HepG2 (cell line): Measurements from ENCODE around the gene KRT13.

ENCODE experiments used
- FOXM1 ChIP-seq: sonication (generic); formaldehyde crosslinking; IDR thresholded peaks from 2 replicates; pipeline ENCODE4 v1.5.0; 2020; ENCODE audit warnings: missing genetic modification reagents
- POLR2A ChIP-seq, 2 experiments: IDR thresholded peaks; 2 replicates each; pipeline ENCODE4 v1.6.1; 2011; ENCODE audit warnings: low read depth in 2 of 2, low read length in 2 of 2, mild to moderate bottlenecking in 1 of 2, moderate library complexity in 1 of 2; ENCODE audit not compliant: insufficient read depth in 1 of 2
- ZNF253 ChIP-seq: sonication (generic); formaldehyde crosslinking; IDR thresholded peaks from 2 replicates; pipeline ENCODE4 v1.8.0; 2022; ENCODE audit warnings: mild to moderate bottlenecking, missing genetic modification reagents, borderline replicate concordance
- TF ChIP-seq, protein P1 (sequence below): sonication (generic); formaldehyde crosslinking; IDR thresholded peaks from 2 replicates; pipeline ENCODE4 v1.5.0; 2020; ENCODE audit warnings: mild to moderate bottlenecking, missing genetic modification reagents, moderate library complexity
- TF ChIP-seq, protein P2 (sequence below): sonication (generic); formaldehyde crosslinking; IDR thresholded peaks from 2 replicates; pipeline ENCODE4 v1.5.1; 2020; ENCODE audit warnings: mild to moderate bottlenecking, missing genetic modification reagents
- TF ChIP-seq, protein P3 (sequence below): sonication (generic); formaldehyde crosslinking; IDR thresholded peaks from 2 replicates; pipeline ENCODE4 v1.4.0; 2020; ENCODE audit warnings: missing genetic modification reagents
- TF ChIP-seq, protein P4 (sequence below): sonication (generic); formaldehyde crosslinking; IDR thresholded peaks from 2 replicates; pipeline ENCODE4 v1.4.0; 2020; ENCODE audit warnings: mild to moderate bottlenecking, low read depth, missing genetic modification reagents

GRCh38 chr17:41503202-41503601, 2.2 kb downstream of the KRT13 start:
- TF ChIP-seq, protein P1, sequence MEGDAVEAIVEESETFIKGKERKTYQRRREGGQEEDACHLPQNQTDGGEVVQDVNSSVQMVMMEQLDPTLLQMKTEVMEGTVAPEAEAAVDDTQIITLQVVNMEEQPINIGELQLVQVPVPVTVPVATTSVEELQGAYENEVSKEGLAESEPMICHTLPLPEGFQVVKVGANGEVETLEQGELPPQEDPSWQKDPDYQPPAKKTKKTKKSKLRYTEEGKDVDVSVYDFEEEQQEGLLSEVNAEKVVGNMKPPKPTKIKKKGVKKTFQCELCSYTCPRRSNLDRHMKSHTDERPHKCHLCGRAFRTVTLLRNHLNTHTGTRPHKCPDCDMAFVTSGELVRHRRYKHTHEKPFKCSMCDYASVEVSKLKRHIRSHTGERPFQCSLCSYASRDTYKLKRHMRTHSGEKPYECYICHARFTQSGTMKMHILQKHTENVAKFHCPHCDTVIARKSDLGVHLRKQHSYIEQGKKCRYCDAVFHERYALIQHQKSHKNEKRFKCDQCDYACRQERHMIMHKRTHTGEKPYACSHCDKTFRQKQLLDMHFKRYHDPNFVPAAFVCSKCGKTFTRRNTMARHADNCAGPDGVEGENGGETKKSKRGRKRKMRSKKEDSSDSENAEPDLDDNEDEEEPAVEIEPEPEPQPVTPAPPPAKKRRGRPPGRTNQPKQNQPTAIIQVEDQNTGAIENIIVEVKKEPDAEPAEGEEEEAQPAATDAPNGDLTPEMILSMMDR (CRISPR knock-in tag) = no peak
- TF ChIP-seq ZNF253 (no peak), POLR2A (IDR thresholded peaks at IDR 0.05; ENCODE audit: insufficient read depth in 1 of 2, low read depth in 2 of 2, low read length in 2 of 2) (no peak), FOXM1 (no peak)
- TF ChIP-seq, protein P2, sequence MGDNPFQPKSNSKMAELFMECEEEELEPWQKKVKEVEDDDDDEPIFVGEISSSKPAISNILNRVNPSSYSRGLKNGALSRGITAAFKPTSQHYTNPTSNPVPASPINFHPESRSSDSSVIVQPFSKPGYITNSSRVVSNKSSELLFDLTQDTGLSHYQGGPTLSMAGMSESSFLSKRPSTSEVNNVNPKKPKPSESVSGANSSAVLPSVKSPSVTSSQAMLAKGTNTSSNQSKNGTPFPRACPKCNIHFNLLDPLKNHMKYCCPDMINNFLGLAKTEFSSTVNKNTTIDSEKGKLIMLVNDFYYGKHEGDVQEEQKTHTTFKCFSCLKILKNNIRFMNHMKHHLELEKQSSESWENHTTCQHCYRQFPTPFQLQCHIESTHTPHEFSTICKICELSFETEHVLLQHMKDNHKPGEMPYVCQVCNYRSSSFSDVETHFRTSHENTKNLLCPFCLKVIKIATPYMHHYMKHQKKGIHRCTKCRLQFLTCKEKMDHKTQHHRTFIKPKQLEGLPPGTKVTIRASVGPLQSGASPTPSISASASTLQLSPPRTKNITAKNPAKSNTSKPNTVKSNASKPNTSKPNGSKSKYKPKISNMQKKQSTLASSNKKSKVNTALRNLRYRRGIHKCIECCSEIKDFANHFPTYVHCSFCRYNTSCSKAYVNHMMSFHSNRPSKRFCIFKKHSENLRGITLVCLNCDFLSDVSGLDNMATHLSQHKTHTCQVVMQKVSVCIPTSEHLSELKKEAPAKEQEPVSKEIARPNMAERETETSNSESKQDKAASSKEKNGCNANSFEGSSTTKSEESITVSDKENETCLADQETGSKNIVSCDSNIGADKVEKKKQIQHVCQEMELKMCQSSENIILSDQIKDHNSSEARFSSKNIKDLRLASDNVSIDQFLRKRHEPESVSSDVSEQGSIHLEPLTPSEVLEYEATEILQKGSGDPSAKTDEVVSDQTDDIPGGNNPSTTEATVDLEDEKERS (CRISPR knock-in tag) = no peak
- TF ChIP-seq, protein P3, sequence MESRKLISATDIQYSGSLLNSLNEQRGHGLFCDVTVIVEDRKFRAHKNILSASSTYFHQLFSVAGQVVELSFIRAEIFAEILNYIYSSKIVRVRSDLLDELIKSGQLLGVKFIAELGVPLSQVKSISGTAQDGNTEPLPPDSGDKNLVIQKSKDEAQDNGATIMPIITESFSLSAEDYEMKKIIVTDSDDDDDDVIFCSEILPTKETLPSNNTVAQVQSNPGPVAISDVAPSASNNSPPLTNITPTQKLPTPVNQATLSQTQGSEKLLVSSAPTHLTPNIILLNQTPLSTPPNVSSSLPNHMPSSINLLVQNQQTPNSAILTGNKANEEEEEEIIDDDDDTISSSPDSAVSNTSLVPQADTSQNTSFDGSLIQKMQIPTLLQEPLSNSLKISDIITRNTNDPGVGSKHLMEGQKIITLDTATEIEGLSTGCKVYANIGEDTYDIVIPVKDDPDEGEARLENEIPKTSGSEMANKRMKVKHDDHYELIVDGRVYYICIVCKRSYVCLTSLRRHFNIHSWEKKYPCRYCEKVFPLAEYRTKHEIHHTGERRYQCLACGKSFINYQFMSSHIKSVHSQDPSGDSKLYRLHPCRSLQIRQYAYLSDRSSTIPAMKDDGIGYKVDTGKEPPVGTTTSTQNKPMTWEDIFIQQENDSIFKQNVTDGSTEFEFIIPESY (CRISPR knock-in tag) = no peak
- TF ChIP-seq, protein P4, sequence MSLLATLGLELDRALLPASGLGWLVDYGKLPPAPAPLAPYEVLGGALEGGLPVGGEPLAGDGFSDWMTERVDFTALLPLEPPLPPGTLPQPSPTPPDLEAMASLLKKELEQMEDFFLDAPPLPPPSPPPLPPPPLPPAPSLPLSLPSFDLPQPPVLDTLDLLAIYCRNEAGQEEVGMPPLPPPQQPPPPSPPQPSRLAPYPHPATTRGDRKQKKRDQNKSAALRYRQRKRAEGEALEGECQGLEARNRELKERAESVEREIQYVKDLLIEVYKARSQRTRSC (CRISPR knock-in tag) = no peak
